Measurements from ENCODE around the gene IL25.
"Not testable (repeated sequence)": the region's sequence is repeated elsewhere in the genome, so short reads cannot be mapped to it uniquely, and the experiment has no call there.

The IL25 gene

DNA sequence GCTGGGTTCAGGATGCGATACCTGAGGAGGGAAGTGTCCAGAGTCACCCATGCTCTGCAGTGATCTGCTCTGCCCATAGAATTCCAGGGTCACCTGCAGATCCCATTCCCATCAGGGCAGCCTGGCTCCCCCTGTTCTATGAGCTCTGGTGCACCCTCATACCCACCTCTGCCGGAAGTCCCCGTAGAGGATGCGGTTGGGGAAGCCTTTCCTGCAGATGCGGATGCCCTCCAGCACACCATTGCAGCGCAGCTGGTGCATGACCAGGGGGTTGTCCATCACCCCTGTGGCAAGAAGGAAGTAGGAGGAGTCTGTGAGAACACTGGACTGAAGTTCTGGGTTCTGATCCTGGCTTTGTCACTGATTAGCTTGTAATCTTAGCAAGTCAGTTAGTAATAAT lies 53.2 kb downstream of the IL25 start:
- not testable (repeated sequence) for H3K4me1 ChIP-seq (ENCODE audit: control insufficient read depth, insufficient read depth, low read length); H3K27ac ChIP-seq (ENCODE audit: low read depth, low read length); H3K4me3 ChIP-seq (ENCODE audit: low read depth, low read length); H3K9ac ChIP-seq (ENCODE audit: low read depth, low read length); H3K9me3 ChIP-seq (ENCODE audit: control insufficient read depth, insufficient read depth, low read length); H3K27me3 ChIP-seq (ENCODE audit: control insufficient read depth, insufficient read depth, low read length); H3K36me3 ChIP-seq (ENCODE audit: control insufficient read depth, insufficient read depth, low read length)

All from HUES48 (cell line).